ENCODE results near the gene CREB3L1. TPM values are rescaled to one million over a fixed set of nuclear protein-coding genes. Genes with fewer than 3 reads are reported as not detected.
A peak's percentile ranks its signal among the peaks of the same experiment; 100 is the strongest.

CREB3L1 gene
- total RNA-seq, 1 donor from 2014 or later: not detected

GRCh38 chr11:46346886-46347636 lies 69.6 kb downstream of the CREB3L1 start, which contains the start of gene DGKZ:
Gene DGKZ (plus strand): TSS chr11:46347463. CDS start chr11:46347660, 197 bp downstream.
- POLR2A ChIA-PET: interaction anchor here (1.1 kb wide), 1 partner anchor 29 kb away, joined by 3 read pairs; no protein-coding TSS in a partner anchor
- Mint-ChIP-seq H3K36me3 (ENCODE audit: low read depth) (peaks cover 3% of the 10 kb centered on the region), H3K27me3 (no peaks in the 10 kb centered on the region), H3K9me3 (no peaks in the 10 kb centered on the region), H3K4me3 (peak within 1 kb of the TSS; percentile 90), H3K4me1 (peaks cover 52% of the 10 kb centered on the region), H3K27ac (peak within 1 kb of the TSS; percentile 83)
- TF ChIP-seq, protein P1, sequence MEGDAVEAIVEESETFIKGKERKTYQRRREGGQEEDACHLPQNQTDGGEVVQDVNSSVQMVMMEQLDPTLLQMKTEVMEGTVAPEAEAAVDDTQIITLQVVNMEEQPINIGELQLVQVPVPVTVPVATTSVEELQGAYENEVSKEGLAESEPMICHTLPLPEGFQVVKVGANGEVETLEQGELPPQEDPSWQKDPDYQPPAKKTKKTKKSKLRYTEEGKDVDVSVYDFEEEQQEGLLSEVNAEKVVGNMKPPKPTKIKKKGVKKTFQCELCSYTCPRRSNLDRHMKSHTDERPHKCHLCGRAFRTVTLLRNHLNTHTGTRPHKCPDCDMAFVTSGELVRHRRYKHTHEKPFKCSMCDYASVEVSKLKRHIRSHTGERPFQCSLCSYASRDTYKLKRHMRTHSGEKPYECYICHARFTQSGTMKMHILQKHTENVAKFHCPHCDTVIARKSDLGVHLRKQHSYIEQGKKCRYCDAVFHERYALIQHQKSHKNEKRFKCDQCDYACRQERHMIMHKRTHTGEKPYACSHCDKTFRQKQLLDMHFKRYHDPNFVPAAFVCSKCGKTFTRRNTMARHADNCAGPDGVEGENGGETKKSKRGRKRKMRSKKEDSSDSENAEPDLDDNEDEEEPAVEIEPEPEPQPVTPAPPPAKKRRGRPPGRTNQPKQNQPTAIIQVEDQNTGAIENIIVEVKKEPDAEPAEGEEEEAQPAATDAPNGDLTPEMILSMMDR (IDR thresholded peaks at IDR 0.05): no peak
- DNase-seq: peak; percentile 99
- CTCF ChIA-PET: interaction anchor here (0.6 to 2.5 kb wide), 7 partner anchors 11 to 182 kb away, joined by 3 to 8 read pairs (median 5); no protein-coding TSS in a partner anchor
- peak; percentile 93 for ATAC-seq (ENCODE audit: low read depth)
- intact Hi-C loops (cut with micrococcal nuclease): loop anchor here (1.0 to 5.0 kb wide), 10 partner anchors 20 to 500 kb away; partner anchors contain the start of genes ARHGAP1, ATG13, CRY2 and HARBI1

DNA sequence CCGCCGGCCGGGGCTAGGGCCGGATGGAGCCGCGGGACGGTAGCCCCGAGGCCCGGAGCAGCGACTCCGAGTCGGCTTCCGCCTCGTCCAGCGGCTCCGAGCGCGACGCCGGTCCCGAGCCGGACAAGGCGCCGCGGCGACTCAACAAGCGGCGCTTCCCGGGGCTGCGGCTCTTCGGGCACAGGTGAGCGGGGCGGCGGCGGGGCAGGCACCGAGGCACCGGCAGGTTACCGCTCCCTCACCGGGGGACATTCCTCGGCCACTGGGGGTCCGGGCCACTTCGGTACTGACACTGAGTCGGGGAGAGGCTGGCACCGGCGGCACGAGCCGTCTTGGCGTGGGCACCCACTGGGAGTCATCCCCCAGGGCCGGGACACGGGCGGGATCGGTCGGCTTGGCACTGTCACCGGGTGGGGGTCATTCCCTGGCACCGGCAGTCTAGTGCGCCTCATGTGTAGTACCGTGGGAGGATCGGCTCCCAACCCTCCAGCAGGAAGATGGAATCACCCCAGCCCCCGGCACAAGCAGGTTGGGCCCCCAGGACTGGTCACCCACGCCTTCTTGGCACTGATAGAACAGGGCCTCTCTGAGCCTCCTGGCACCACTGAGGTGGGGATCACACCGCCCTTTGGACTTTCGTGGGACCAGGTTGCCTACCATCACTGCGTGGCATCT lies 70.3 kb downstream of the CREB3L1 start:
- ChIA-PET CTCF (interaction anchor here (0.6 to 2.5 kb wide), 6 partner anchors 10 to 181 kb away, joined by 3 to 8 read pairs (median 4); no protein-coding TSS in a partner anchor), POLR2A (interaction anchor here (1.1 kb wide), 1 partner anchor 29 kb away, joined by 3 read pairs; no protein-coding TSS in a partner anchor)
- intact Hi-C loops (cut with micrococcal nuclease): loop anchor here (1.0 to 5.0 kb wide), 10 partner anchors 20 to 500 kb away; partner anchors contain the start of genes ARHGAP1, ATG13, CRY2 and HARBI1
- TF ChIP-seq, protein P1 (IDR thresholded peaks at IDR 0.05): no peak
- Mint-ChIP-seq H3K9me3 (no peaks in the 10 kb centered on the region), H3K4me1 (peaks cover 55% of the 10 kb centered on the region), H3K27ac (peak overlapping the region; percentile 35), H3K27me3 (no peaks in the 10 kb centered on the region), H3K36me3 (ENCODE audit: low read depth) (peaks cover 3% of the 10 kb centered on the region), H3K4me3 (peak overlapping the region; percentile 83)
- ATAC-seq (ENCODE audit: low read depth) (no peak), DNase-seq (no peak)

DNA sequence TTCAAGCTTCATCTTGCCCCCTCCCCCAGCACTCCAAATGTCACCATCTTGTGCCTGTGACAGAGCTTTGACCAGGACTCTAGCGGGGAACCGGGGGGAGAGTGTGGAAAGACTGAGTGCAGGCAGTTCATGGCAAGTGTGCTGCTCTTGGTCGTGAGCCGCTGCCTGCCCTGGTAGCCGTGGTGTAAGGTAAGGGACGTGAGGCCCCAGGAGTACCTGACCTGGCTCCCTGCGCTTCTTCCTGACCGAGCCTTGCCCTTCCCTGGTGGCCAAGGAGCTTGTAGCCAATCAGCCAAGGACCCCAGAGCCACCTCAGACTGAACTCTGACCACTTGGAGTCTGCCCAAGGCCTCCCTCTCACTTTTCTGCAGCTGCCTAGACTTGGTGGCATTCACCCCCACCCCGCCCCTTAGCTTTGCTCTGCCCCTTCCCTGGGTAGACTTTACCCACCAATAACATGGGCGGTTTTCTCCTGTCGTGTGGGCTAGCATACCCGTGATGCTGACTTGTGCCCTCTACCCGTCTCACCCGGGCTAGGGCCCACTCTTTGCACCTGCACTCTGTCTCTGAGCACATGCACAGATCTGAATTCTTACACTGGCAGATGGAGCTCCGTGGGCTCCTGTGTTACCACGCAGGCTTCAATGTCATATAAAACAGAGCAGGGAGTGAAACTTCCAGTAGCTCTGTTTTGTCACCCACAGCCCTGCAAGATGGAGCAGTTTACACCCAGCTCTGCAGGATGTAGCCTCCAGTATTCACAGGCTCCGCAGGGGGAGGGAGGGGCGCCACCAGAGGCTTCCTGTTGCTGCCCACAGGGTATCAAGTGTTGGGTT lies 71.3 kb downstream of the CREB3L1 start:
- ChIA-PET POLR2A (interaction anchor here (1.0 kb wide), 1 partner anchor 12 kb away, joined by 3 read pairs; no protein-coding TSS in a partner anchor), CTCF (interaction anchor here (1.0 to 2.5 kb wide), 2 partner anchors 20 to 30 kb away, joined by 3 to 8 read pairs; no protein-coding TSS in a partner anchor)
- H3K27ac Mint-ChIP-seq: peak overlapping the region; percentile 35
- H3K4me1 Mint-ChIP-seq: peaks cover 55% of the 10 kb centered on the region
- H3K36me3 Mint-ChIP-seq (ENCODE audit: low read depth): peaks cover 3% of the 10 kb centered on the region
- H3K9me3 Mint-ChIP-seq: no peaks in the 10 kb centered on the region
- intact Hi-C loops (cut with micrococcal nuclease): loop anchor here (5.0 kb wide), 3 partner anchors 34 to 501 kb away; partner anchors contain the start of genes CRY2 and MDK
- H3K4me3 Mint-ChIP-seq: peak overlapping the region; percentile 83
- ATAC-seq (ENCODE audit: low read depth): no peak
- TF ChIP-seq, protein P1 (IDR thresholded peaks at IDR 0.05): no peak
- H3K27me3 Mint-ChIP-seq: no peaks in the 10 kb centered on the region
- no peak for DNase-seq

DNA sequence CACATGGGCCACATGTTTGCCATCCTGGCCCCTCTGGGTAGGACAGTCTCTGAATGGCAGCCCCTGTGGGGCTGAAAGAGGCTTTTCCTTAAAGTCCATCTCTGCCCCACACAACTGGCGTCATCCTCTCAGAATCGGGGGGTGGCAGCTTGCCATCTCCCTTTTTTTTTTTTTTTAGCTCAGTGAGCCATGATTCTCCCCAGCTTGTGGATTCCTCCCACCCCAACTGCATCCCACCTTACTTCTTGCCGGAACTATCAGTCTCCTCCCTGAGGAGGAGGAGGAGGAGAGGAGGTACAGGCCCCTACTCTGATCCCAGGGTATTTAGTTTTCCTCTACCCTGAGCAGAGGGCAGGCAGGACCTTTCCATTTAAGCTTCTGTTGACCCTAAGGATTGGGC lies 73.2 kb downstream of the CREB3L1 start:
- Mint-ChIP-seq H3K27ac (no peak overlapping the region), H3K4me1 (peaks cover 49% of the 10 kb centered on the region), H3K4me3 (no peak overlapping the region), H3K36me3 (ENCODE audit: low read depth) (peaks cover 6% of the 10 kb centered on the region), H3K9me3 (no peaks in the 10 kb centered on the region), H3K27me3 (no peaks in the 10 kb centered on the region)
- TF ChIP-seq, protein P1 (IDR thresholded peaks at IDR 0.05): no peak
- ATAC-seq (ENCODE audit: low read depth) (no peak), DNase-seq (no peak)
- ChIA-PET POLR2A (no interaction called here), CTCF (interaction anchor here (2.1 kb wide), 1 partner anchor 14 kb away, joined by 9 read pairs; no protein-coding TSS in a partner anchor)
- intact Hi-C loops (cut with micrococcal nuclease): no loop called here
